ENCODE data around the gene PTK7. TPM values are rescaled to one million over a fixed set of nuclear protein-coding genes. Genes with fewer than 3 reads are reported as not detected.

PTK7 gene
- total RNA-seq, 4 donors from 2014 or later: 4.4 to 22.3 (median 18.3) TPM

- DNase-seq: no peak
Observed at GRCh38 chr6:43086022-43086658, 10.0 kb downstream of the PTK7 start.

DNA sequence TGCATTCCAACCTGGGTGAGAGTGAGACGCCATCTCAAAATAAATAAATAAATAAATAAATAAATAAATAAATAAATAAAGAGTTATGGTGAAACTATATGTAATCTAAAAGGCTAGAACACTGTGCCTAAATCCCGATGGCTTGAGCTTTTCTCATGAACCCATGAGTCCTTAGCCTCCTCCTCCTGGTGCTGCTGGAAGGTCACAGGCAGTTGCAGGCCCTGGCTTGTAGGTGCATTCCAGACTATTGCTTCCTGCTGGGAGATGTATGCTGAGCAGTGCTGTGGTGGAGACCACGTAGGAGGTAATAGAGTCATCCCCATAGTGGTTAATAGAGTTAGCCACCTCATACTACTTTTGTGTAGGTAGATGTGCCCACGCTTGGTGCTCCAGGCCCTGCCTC is 12.5 kb downstream of the PTK7 start:
- H3K27me3 ChIP-seq: no peaks in the 10 kb centered on the region
- TF ChIP-seq, protein P1, sequence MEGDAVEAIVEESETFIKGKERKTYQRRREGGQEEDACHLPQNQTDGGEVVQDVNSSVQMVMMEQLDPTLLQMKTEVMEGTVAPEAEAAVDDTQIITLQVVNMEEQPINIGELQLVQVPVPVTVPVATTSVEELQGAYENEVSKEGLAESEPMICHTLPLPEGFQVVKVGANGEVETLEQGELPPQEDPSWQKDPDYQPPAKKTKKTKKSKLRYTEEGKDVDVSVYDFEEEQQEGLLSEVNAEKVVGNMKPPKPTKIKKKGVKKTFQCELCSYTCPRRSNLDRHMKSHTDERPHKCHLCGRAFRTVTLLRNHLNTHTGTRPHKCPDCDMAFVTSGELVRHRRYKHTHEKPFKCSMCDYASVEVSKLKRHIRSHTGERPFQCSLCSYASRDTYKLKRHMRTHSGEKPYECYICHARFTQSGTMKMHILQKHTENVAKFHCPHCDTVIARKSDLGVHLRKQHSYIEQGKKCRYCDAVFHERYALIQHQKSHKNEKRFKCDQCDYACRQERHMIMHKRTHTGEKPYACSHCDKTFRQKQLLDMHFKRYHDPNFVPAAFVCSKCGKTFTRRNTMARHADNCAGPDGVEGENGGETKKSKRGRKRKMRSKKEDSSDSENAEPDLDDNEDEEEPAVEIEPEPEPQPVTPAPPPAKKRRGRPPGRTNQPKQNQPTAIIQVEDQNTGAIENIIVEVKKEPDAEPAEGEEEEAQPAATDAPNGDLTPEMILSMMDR (IDR thresholded peaks at IDR 0.05): no peak
- no peak for TF ChIP-seq POLR2A (IDR thresholded peaks at IDR 0.05)
- no peaks in the 10 kb centered on the region for H3K36me3 ChIP-seq
- peaks cover 0 to 12% (median 0%) of the 10 kb centered on the region in 4 donors for H3K4me1 ChIP-seq
- no peak overlapping the region for H3K4me3 ChIP-seq
- no peak for DNase-seq
- H3K9me3 ChIP-seq: no peaks in the 10 kb centered on the region
- H3K27ac ChIP-seq: no peak overlapping the region

More at GRCh38 chr6:43086022-43086658, 10.0 kb downstream of the PTK7 start:
- Histone ChIP-seq H3K9me3 (no peaks in the 10 kb centered on the region), H3K4me1 (peaks cover 0 to 4% (median 0%) of the 10 kb centered on the region in 4 donors), H3K27ac (no peak overlapping the region), H3K27me3 (no peaks in the 10 kb centered on the region), H3K4me3 (no peak overlapping the region), H3K36me3 (no peaks in the 10 kb centered on the region)
- TF ChIP-seq, protein P1 (IDR thresholded peaks at IDR 0.05): no peak
- no peak for TF ChIP-seq POLR2A (IDR thresholded peaks at IDR 0.05)

DNA sequence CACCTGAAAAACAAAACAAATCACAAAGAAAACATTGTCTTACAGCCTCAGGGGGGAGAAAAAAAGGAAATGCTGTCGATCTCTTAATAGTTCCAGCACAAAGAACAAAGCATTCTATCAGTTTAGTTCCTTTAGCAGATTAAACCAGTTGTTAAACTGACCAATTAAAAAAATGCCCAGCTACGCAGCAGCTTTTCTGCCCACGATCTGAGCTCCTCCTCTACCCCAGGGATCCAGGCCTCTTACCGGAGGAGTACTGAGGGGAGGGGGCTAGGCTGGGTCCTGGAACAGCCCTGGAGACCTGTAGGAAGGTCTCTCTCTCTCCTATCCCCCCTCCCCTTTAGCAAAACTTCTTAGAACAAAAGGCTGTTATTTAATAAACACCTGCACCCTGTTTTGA is 13.4 kb downstream of the PTK7 start:
- no peaks in the 10 kb centered on the region for H3K9me3 ChIP-seq
- H3K4me3 ChIP-seq: no peak overlapping the region
- H3K27ac ChIP-seq: peak overlapping the region in 1 of 4 donors; percentile 0
- peaks cover 0 to 18% (median 0%) of the 10 kb centered on the region in 4 donors for H3K4me1 ChIP-seq
- H3K27me3 ChIP-seq: no peaks in the 10 kb centered on the region
- DNase-seq: no peak
- TF ChIP-seq POLR2A (IDR thresholded peaks at IDR 0.05): no peak
- TF ChIP-seq, protein P1 (IDR thresholded peaks at IDR 0.05): no peak
- H3K36me3 ChIP-seq: no peaks in the 10 kb centered on the region

GRCh38 chr6:43089874-43090558 is 13.9 kb downstream of the PTK7 start:
- TF ChIP-seq, protein P1 (IDR thresholded peaks at IDR 0.05): no peak
- TF ChIP-seq POLR2A (IDR thresholded peaks at IDR 0.05): no peak
- H3K9me3 ChIP-seq: no peaks in the 10 kb centered on the region
- DNase-seq: no peak

DNA sequence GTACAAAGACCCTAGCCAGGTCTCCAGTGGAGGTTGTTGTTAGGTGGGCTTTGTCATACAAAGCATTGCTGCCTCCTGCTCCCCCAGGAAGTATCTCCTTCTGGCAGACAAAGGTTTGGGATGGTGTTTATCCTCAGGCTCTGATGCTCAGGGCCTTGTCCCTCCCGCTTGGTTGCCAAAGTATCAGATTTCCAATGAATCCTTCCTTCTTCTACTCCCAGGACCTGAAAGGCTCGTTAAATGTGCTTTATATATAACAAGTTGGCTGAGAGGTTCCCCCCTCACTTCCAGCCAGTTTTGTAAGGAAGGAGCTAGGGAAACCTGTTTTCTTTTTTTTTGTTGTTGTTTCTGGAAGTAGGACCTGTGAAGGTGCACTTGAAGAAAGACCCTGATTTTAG is 14.4 kb downstream of the PTK7 start:
- DNase-seq: no peak
- H3K9me3 ChIP-seq: no peaks in the 10 kb centered on the region
- TF ChIP-seq, protein P1 (IDR thresholded peaks at IDR 0.05): no peak
- TF ChIP-seq POLR2A (IDR thresholded peaks at IDR 0.05): no peak
- no peaks in the 10 kb centered on the region for H3K27me3 ChIP-seq
- H3K4me3 ChIP-seq: no peak overlapping the region
- H3K4me1 ChIP-seq: peaks cover 0 to 19% (median 0%) of the 10 kb centered on the region in 4 donors
- H3K27ac ChIP-seq: peak overlapping the region in 1 of 4 donors; percentile 0
- no peaks in the 10 kb centered on the region for H3K36me3 ChIP-seq

More at GRCh38 chr6:43089874-43090558, 13.9 kb downstream of the PTK7 start:
- H3K4me1 ChIP-seq: peaks cover 0 to 19% (median 0%) of the 10 kb centered on the region in 4 donors
- H3K4me3 ChIP-seq: no peak overlapping the region
- H3K27me3 ChIP-seq: no peaks in the 10 kb centered on the region
- H3K27ac ChIP-seq: peak overlapping the region in 1 of 4 donors; percentile 0
- no peaks in the 10 kb centered on the region for H3K36me3 ChIP-seq

All from Peyer's patch (tissue), 4 donors.